ENCODE measurements around the gene TBX2. TPM values are rescaled to one million over a fixed set of nuclear protein-coding genes. Genes with fewer than 3 reads are reported as not detected.
A peak's percentile ranks its signal among the peaks of the same experiment; 100 is the strongest.

TBX2 gene
- total and polyA plus RNA-seq, 10 of the 15 experiments (the other 5 are each of a cell fraction or from before 2014, with no cell fraction given): 0.13 TPM; not detected in 9

- TF ChIP-seq ZBTB4 (CRISPR knock-in tag; IDR thresholded peaks at IDR 0.05): no peak
Observed at GRCh38 chr17:61449707-61450640, 50.3 kb downstream of the TBX2 start (continued).

GRCh38 chr17:61450641-61451537, 51.2 kb downstream of the TBX2 start:
- ChIA-PET SMC1A (ENCODE audit: uncharacterized antibody, unreplicated experiment) (no interaction called here), POLR2A (no interaction called here), RAD21 (ENCODE audit: unreplicated experiment) (no interaction called here), CTCF (no interaction called here)
- DNase-seq (ENCODE audit: low read depth, low spot score) (no peak), ATAC-seq (no peak), FAIRE-seq (no peak)
- intact Hi-C loops (cut with micrococcal nuclease; ENCODE audit: unreplicated experiment) (no loop called here), in situ Hi-C loops (cut with MboI) (no loop called here)
- 20% methylated on average over 17 of the region's 19 CpGs for WGBS (ENCODE audit: insufficient coverage, insufficient replicate concordance, low lambda C conversion rate, missing lambda C conversion rate)
- Histone ChIP-seq H4K20me1 (ENCODE audit: control insufficient read depth, insufficient read depth) (no peaks in the 10 kb centered on the region), H3K79me2 (ENCODE audit: control insufficient read depth, insufficient read depth, low read length) (no peaks in the 10 kb centered on the region), H3K4me1 (ENCODE audit: control insufficient read depth, insufficient read depth, low read length) (no peaks in the 10 kb centered on the region), H2AFZ (ENCODE audit: control insufficient read depth, low read depth, low read length) (no peak overlapping the region), H3K4me2 (ENCODE audit: control insufficient read depth, insufficient read depth) (no peak overlapping the region), H3K4me3 (no peak overlapping the region), H3K9me3 (replicated peaks; ENCODE audit: control insufficient read depth, insufficient read depth, low read length) (no peaks in the 10 kb centered on the region), H3K9ac (ENCODE audit: control insufficient read depth, insufficient read depth, low read length) (no peak overlapping the region), H3K27ac (ENCODE audit: control insufficient read depth, insufficient read depth) (no peak overlapping the region), H3K27me3 (replicated peaks in 1 of 2; ENCODE audit: control insufficient read depth in 2 of 2, insufficient read depth in 2 of 2, low read length in 1 of 2) (peaks cover 20 to 35% of the 10 kb centered on the region in 2 experiments), H3K36me3 (ENCODE audit: control insufficient read depth in 2 of 2, insufficient read depth in 2 of 2, low read length in 1 of 2) (no peaks in the 10 kb centered on the region)
- TF ChIP-seq STAT3 (IDR thresholded peaks at IDR 0.05; ENCODE audit: low read depth, low read length): no peak
- no peak for TF ChIP-seq ZNF274 (IDR thresholded peaks at IDR 0.05; ENCODE audit: insufficient read depth, insufficient read length)
- peak; percentile 27 for TF ChIP-seq NFXL1 (IDR thresholded peaks at IDR 0.05; ENCODE audit: borderline replicate concordance)
- TF ChIP-seq ZBTB40 (IDR thresholded peaks at IDR 0.05; ENCODE audit: borderline replicate concordance): no peak
- TF ChIP-seq MYB (IDR thresholded peaks at IDR 0.05; ENCODE audit: borderline replicate concordance, low read depth, low read length): no peak
- BruUV-seq (replicated peaks): no TSS peak
